Activated T-helper 1 cell treated with anti-CD3 and anti-CD28 coated beads, Interleukin-12 subunit alpha, Interleukin-12 subunit beta, Interleukin-2, Interleukin-4 antibody, amounts not matched to agents 30 ng/mL and 10 ng/mL and 1 ng/mL, durations not matched to agents 14 hours and 24 hours and 36 hours (primary cell): ENCODE data around the gene SPACA7. TPM values are rescaled to one million over a fixed set of nuclear protein-coding genes. Genes with fewer than 3 reads are reported as not detected.

Experiments
- DNase-seq: peaks from one replicate; pipeline ENCODE4 v3.0.0; 2021; ENCODE audit warnings: low spot score
- H3K27ac Mint-ChIP-seq: one replicate; pipeline ENCODE4 v1.8.0; 2021; ENCODE audit warnings: mild to moderate bottlenecking, mixed read lengths
- H3K27me3 Mint-ChIP-seq: one replicate; pipeline ENCODE4 v1.8.0; 2022; ENCODE audit warnings: mild to moderate bottlenecking, moderate library complexity, mixed read lengths; ENCODE audit not compliant: insufficient read depth
- H3K36me3 Mint-ChIP-seq: one replicate; pipeline ENCODE4 v1.8.0; 2021; ENCODE audit warnings: low read depth, mixed read lengths
- H3K4me1 Mint-ChIP-seq: one replicate; pipeline ENCODE4 v1.8.0; 2021; ENCODE audit warnings: low read depth, mixed read lengths
- H3K4me3 Mint-ChIP-seq: one replicate; pipeline ENCODE4 v1.8.0; 2021; ENCODE audit warnings: mild to moderate bottlenecking, moderate library complexity, mixed read lengths
- H3K9me3 Mint-ChIP-seq: one replicate; pipeline ENCODE4 v1.8.0; 2021; ENCODE audit warnings: mixed read lengths
- intact Hi-C: fragments of 100-400 bp; cut with micrococcal nuclease; formaldehyde crosslinking; loops from one replicate; pipeline ENCODE4 v1.15.1; 2024
- total RNA-seq: library from RNA; stranded (reverse); gene quantifications from 2 replicates; pipeline ENCODE4 v1.2.3, GENCODE V29; 2022

SPACA7 gene
- total RNA-seq, 1 donor from 2014 or later: not detected

DNA sequence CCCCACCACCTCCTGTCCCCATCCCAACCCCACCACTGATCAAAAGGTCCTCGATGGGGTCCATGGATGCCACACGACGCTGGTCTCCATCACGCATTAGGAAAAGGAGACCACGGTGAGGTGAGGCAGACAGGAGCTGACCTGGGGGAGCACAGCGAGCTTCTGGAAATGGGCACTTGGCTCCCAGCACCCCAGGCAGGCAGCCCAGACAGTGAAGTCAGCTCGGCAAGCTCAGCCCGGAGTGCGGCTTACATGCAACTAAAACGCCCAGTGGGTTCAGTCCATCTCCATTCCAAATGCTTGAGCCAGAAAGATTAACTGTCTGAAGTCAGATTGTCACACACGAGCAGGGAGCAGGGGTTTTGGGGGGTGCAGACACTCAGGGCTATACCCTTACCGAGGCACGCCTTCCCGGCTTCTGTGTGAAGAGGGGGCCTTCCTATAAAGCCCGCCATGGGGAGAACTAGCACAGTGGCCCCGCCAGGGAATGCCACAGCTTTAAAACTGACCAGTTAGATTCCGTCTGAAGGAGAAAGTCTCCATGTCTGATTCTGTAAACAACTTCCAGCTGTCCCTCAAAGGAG is 79.4 kb downstream of the SPACA7 start:
- H3K4me1 Mint-ChIP-seq: no peaks in the 10 kb centered on the region
- no peaks in the 10 kb centered on the region for H3K36me3 Mint-ChIP-seq
- DNase-seq: no peak
- no peak overlapping the region for H3K4me3 Mint-ChIP-seq
- H3K27ac Mint-ChIP-seq: no peak overlapping the region
- H3K27me3 Mint-ChIP-seq: no peaks in the 10 kb centered on the region
- intact Hi-C loops: no loop called here
- H3K9me3 Mint-ChIP-seq: no peaks in the 10 kb centered on the region

DNA sequence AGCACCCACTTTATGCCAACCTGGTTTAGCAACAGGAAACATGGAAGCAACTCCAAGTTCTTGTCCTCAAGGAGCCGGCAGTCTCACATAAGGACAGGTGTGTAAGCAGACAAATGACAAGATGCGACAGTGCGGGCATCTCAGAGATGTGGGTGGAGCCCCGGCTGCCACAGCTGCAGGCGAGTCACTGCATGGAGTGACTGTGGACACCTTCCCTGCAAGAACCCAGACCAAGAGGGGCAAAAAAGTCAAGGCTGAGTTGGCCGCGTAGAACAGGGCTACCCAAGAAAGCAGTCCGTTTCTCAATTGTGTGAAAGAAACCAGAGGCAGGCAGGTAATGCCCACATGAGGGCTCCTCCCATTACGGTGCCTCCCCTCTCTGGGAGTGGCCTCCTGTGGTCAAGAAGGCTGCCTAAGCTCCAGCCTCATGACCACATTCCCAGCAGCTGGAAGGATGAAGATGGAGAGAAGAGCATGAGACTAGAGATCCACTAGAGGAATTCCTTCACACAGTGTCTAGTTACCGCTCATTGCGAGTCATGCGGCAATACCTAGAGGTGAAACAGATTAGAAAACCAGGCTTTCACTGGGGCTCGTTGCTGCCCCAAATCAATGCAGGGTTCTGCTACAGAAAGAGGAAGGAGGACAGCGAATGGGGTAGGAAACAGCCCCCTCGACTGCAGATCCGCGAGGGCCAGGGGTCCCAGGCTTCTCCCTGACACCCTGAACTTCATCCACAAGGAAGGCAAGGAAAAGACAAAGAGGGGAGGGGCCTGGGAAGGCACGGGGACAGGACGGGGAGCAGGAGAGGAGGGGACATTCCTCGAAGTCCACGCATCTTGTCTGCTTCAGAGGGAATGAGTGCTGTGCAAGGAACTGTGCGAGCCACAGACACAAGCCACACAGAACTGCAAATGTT is 80.2 kb downstream of the SPACA7 start:
- Mint-ChIP-seq H3K27ac (no peak overlapping the region), H3K36me3 (no peaks in the 10 kb centered on the region), H3K4me3 (no peak overlapping the region), H3K27me3 (no peaks in the 10 kb centered on the region), H3K4me1 (no peaks in the 10 kb centered on the region), H3K9me3 (no peaks in the 10 kb centered on the region)
- intact Hi-C loops: no loop called here
- no peak for DNase-seq

DNA sequence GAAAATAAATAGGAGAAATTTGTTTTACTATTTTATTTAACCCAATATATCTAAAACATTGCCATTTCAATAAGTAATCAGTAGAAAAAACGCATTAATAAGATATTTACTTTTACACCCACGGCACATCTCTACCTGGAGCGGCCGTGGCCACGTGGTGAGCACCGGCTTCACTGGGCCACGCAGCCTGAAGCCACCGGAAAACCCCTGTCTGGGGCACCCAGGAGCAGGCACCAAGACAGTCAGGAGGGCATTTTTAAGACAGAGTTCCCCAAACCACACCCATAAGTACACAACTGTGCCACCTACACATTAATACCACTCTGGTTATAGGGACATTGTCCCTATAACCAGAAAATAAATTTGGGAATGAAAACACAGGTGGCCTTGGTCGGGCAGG is 80.9 kb downstream of the SPACA7 start:
- no peaks in the 10 kb centered on the region for H3K4me1 Mint-ChIP-seq
- no peak overlapping the region for H3K4me3 Mint-ChIP-seq
- no peak overlapping the region for H3K27ac Mint-ChIP-seq
- DNase-seq: no peak
- intact Hi-C loops: no loop called here
- no peaks in the 10 kb centered on the region for H3K36me3 Mint-ChIP-seq
- H3K9me3 Mint-ChIP-seq: no peaks in the 10 kb centered on the region
- H3K27me3 Mint-ChIP-seq: no peaks in the 10 kb centered on the region

- DNase-seq: no peak
- Mint-ChIP-seq H3K4me1 (no peaks in the 10 kb centered on the region), H3K27me3 (no peaks in the 10 kb centered on the region), H3K4me3 (no peak overlapping the region), H3K36me3 (no peaks in the 10 kb centered on the region), H3K27ac (no peak overlapping the region), H3K9me3 (no peaks in the 10 kb centered on the region)
- intact Hi-C loops: no loop called here
These were observed 81.3 kb downstream of the SPACA7 start for GRCh38 chr13:112457485-112457884.

DNA sequence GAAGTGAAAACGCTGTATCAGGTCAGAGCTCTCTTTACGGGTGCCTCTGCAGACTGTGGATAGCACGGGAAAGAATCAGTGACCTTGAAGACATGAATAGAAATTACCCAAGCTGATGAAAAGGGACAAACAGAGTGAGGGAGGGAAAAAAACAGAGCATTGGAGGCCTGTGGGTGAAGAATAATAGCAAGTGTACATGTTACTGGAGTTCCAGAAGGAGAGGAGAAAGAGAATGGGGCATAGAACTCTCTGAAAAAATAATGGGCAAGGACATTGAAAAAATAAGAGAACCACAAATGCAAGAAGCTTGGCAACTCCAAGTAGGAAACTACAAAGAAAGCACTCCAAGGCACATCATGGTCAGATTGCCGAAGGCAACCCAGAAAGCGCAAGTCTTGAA is 86.3 kb downstream of the SPACA7 start:
- intact Hi-C loops: no loop called here
- Mint-ChIP-seq H3K4me3 (no peak overlapping the region), H3K27ac (no peak overlapping the region), H3K9me3 (no peaks in the 10 kb centered on the region), H3K36me3 (no peaks in the 10 kb centered on the region), H3K27me3 (no peaks in the 10 kb centered on the region), H3K4me1 (no peaks in the 10 kb centered on the region)
- DNase-seq: no peak

DNA sequence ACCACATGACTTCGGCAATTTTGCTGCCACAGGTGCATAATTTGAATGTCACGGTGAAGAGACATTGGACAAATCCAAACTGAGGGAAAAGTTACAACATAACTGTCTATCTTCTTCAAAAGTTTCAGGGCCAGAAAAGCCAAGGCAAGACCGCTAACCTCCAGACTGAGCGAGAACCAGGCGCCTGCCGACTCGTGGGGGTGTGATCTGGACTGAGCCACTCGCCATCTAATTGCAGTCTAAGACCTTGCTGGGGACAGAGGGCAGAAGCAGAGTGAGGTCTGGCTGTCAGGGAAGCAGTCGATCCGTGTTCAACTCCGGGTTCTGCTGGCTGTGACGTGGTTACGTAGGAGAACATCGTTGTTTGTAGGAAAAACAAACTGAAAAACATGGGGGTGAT is 88.6 kb downstream of the SPACA7 start:
- Mint-ChIP-seq H3K9me3 (no peaks in the 10 kb centered on the region), H3K4me3 (no peak overlapping the region), H3K27me3 (no peaks in the 10 kb centered on the region), H3K4me1 (no peaks in the 10 kb centered on the region), H3K27ac (no peak overlapping the region), H3K36me3 (no peaks in the 10 kb centered on the region)
- no peak for DNase-seq
- intact Hi-C loops: no loop called here

- Mint-ChIP-seq H3K9me3 (no peaks in the 10 kb centered on the region), H3K36me3 (no peaks in the 10 kb centered on the region)
- intact Hi-C loops: no loop called here
These were observed 89.3 kb downstream of the SPACA7 start for GRCh38 chr13:112465251-112466131.

GRCh38 chr13:112466132-112467058 is 90.2 kb downstream of the SPACA7 start:
- Mint-ChIP-seq H3K9me3 (no peaks in the 10 kb centered on the region), H3K27ac (no peak overlapping the region), H3K4me3 (no peak overlapping the region), H3K27me3 (no peaks in the 10 kb centered on the region), H3K4me1 (no peaks in the 10 kb centered on the region), H3K36me3 (no peaks in the 10 kb centered on the region)
- intact Hi-C loops: no loop called here
- DNase-seq: no peak

More at GRCh38 chr13:112465251-112466131, 89.3 kb downstream of the SPACA7 start:
- no peak for DNase-seq
- no peak overlapping the region for H3K4me3 Mint-ChIP-seq
- no peak overlapping the region for H3K27ac Mint-ChIP-seq
- H3K27me3 Mint-ChIP-seq: no peaks in the 10 kb centered on the region
- no peaks in the 10 kb centered on the region for H3K4me1 Mint-ChIP-seq

DNA sequence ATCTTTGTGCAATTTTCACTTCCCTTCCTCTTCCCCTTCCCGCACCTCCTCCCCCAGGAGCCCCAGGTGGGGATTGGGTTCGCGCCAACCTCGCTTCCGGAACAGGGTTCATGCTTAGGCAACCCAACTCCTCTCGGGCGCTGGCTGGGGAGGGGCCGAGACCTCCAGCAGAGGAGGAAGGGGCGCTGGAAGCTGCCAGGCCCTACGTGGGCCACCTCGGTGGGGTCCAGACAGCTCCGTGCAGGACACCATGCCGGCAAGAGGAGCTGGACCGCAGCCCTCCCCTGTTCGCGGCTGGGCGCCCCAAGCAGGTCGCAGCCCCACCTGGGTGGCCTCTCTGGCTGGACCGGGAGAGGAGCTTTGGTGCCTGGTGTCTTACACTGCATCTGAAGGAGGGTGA is 91.1 kb downstream of the SPACA7 start:
- Mint-ChIP-seq H3K27me3 (no peaks in the 10 kb centered on the region), H3K4me3 (no peak overlapping the region), H3K36me3 (no peaks in the 10 kb centered on the region), H3K27ac (no peak overlapping the region), H3K4me1 (no peaks in the 10 kb centered on the region), H3K9me3 (no peaks in the 10 kb centered on the region)
- DNase-seq: no peak
- intact Hi-C loops: no loop called here

DNA sequence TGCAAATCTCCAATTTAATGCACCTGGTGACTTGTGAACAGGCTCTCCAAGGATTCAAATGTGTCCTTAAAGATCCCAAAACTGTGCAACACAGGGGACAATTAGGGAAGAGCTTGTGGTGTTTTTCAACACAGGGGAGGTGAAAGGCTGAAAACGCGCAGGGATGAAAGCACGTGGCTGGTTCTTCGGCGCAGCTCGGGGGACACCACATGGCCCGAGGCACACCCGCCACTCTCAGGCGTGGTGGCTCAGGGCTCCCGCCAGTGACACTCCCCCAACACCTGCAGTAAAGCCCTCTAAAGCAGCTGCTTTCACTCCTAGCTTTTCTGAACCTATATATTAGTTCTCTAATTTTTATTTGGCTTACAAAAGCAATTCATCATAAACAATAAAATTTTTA is 91.9 kb downstream of the SPACA7 start:
- no peaks in the 10 kb centered on the region for H3K9me3 Mint-ChIP-seq
- no peak for DNase-seq
- no peak overlapping the region for H3K4me3 Mint-ChIP-seq
- no peaks in the 10 kb centered on the region for H3K27me3 Mint-ChIP-seq
- H3K36me3 Mint-ChIP-seq: no peaks in the 10 kb centered on the region
- intact Hi-C loops: no loop called here
- no peaks in the 10 kb centered on the region for H3K4me1 Mint-ChIP-seq
- H3K27ac Mint-ChIP-seq: no peak overlapping the region

GRCh38 chr13:112469071-112469745 is 93.1 kb downstream of the SPACA7 start:
- Mint-ChIP-seq H3K36me3 (no peaks in the 10 kb centered on the region), H3K4me3 (no peak overlapping the region), H3K27ac (no peak overlapping the region), H3K4me1 (no peaks in the 10 kb centered on the region), H3K9me3 (no peaks in the 10 kb centered on the region), H3K27me3 (no peaks in the 10 kb centered on the region)
- DNase-seq: no peak
- intact Hi-C loops: no loop called here

DNA sequence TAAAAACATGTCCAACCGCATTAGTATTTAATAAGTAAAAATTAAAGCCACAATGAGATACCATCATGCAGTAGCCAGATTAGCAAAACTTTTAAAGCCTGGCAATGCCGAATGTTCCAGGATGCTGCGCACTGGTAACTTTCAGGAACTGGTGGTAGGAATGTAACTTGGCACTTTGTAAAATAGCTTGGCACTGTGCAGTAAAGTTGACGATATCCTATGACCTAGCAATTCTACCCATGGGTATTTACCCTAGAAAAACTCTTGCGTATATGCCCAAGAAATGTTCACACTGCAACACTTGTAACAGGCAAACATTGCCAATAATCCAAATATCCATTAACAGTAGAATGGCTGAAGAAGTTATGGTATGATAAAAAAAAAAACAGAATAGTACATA is 97.7 kb downstream of the SPACA7 start:
- DNase-seq: no peak
- Mint-ChIP-seq H3K27me3 (peaks cover 5% of the 10 kb centered on the region), H3K27ac (no peak overlapping the region), H3K4me1 (no peaks in the 10 kb centered on the region), H3K9me3 (no peaks in the 10 kb centered on the region), H3K36me3 (no peaks in the 10 kb centered on the region), H3K4me3 (no peak overlapping the region)
- intact Hi-C loops: no loop called here
